SK-N-SH treated with all-trans-retinoic acid at 6 μM for 48 hours (cell line): ENCODE data around the gene SPP1.
"Not testable (repeated sequence)": the region's sequence is repeated elsewhere in the genome, so short reads cannot be mapped to it uniquely, and the experiment has no call there.

Experiments
- ARNTL ChIP-seq: fragments of 450-650 bp; formaldehyde crosslinking; IDR thresholded peaks from 2 replicates; pipeline ENCODE4 v1.5.0; 2020; ENCODE audit warnings: low read depth, mild to moderate bottlenecking, moderate library complexity, borderline replicate concordance
- CREB5 ChIP-seq: fragments of 250-450 bp; sonication (Bioruptor Pico); IDR thresholded peaks from 2 replicates; pipeline ENCODE4 v1.5.1; 2020; ENCODE audit warnings: low read depth, mild to moderate bottlenecking, moderate library complexity
- CSDC2 ChIP-seq: fragments of 250-450 bp; sonication (Bioruptor Pico); IDR thresholded peaks from 2 replicates; pipeline ENCODE4 v1.5.0; 2020; ENCODE audit warnings: mild to moderate bottlenecking, moderate library complexity
- GLIS3 ChIP-seq: fragments of 250-450 bp; sonication (Bioruptor Pico); IDR thresholded peaks from 2 replicates; pipeline ENCODE4 v1.5.0; 2020; ENCODE audit warnings: mild to moderate bottlenecking, moderate library complexity
- ISL1 ChIP-seq: fragments of 250-450 bp; sonication (Bioruptor Pico); IDR thresholded peaks from 2 replicates; pipeline ENCODE4 v2.1.2; 2022; ENCODE audit warnings: mild to moderate bottlenecking, moderate library complexity
- OSR1 ChIP-seq: fragments of 250-450 bp; sonication (Bioruptor Pico); IDR thresholded peaks from 2 replicates; pipeline ENCODE4 v1.8.0; 2022; ENCODE audit warnings: moderate library complexity, mild to moderate bottlenecking, inconsistent platforms
- POU6F1 ChIP-seq: fragments of 250-450 bp; sonication (Bioruptor Pico); IDR thresholded peaks from 2 replicates; pipeline ENCODE4 v1.8.0; 2021; ENCODE audit warnings: low read depth, mild to moderate bottlenecking, moderate library complexity, borderline replicate concordance
- PPARA ChIP-seq: fragments of 250-450 bp; sonication (Bioruptor Pico); IDR thresholded peaks from 2 replicates; pipeline ENCODE4 v1.5.0; 2020; ENCODE audit warnings: mild to moderate bottlenecking, borderline replicate concordance
- SNAI2 ChIP-seq: fragments of 250-450 bp; sonication (Bioruptor Pico); IDR thresholded peaks from 2 replicates; pipeline ENCODE4 v1.5.0; 2020; ENCODE audit warnings: mild to moderate bottlenecking, moderate library complexity
- TCF4 ChIP-seq: fragments of 250-450 bp; sonication (Bioruptor Pico); IDR thresholded peaks from 2 replicates; pipeline ENCODE4 v1.8.0; 2021; ENCODE audit warnings: mild to moderate bottlenecking, moderate library complexity, borderline replicate concordance
- TSHZ2 ChIP-seq: fragments of 250-450 bp; sonication (Bioruptor Pico); IDR thresholded peaks from 2 replicates; pipeline ENCODE4 v1.5.0; 2020; ENCODE audit warnings: mild to moderate bottlenecking, moderate library complexity
- ZFP3 ChIP-seq: fragments of 250-450 bp; sonication (Bioruptor Pico); IDR thresholded peaks from 2 replicates; pipeline ENCODE4 v1.5.0; 2020; ENCODE audit warnings: mild to moderate bottlenecking, moderate library complexity
- ZFP30 ChIP-seq: fragments of 450-650 bp; formaldehyde crosslinking; IDR thresholded peaks from 2 replicates; pipeline ENCODE4 v1.5.0; 2022; ENCODE audit warnings: mild to moderate bottlenecking, moderate library complexity

- TF ChIP-seq CSDC2 (CRISPR knock-in tag); OSR1; POU6F1 (CRISPR knock-in tag); ISL1; SNAI2 (CRISPR knock-in tag); ZFP30 (CRISPR knock-in tag); CREB5 (CRISPR knock-in tag); TSHZ2; GLIS3 (CRISPR knock-in tag); PPARA (CRISPR knock-in tag); ARNTL; ZFP3 (CRISPR knock-in tag); TCF4 (CRISPR knock-in tag): not testable (repeated sequence)
Observed at GRCh38 chr4:87940809-87941208, 34.7 kb upstream of the SPP1 start.
